GM23338 (cell line): Measurements from ENCODE around the gene CYP1A2. TPM values are rescaled to one million over a fixed set of nuclear protein-coding genes. Genes with fewer than 3 reads are reported as not detected.

ENCODE experiments used
- ATAC-seq: fragments of 200-7000 bp; cut with Tn5 transposase; 3 replicates; pipeline ENCODE4 v1.9.1; 2020
- DNase-seq: peaks from one replicate; pipeline ENCODE4 v3.0.0-alpha.2; 2015; ENCODE audit warnings: low spot score
- H2AFZ ChIP-seq: fragments of 200-600 bp; sonication (generic); 2 replicates; pipeline ENCODE4 v1.8.0; 2016; ENCODE audit warnings: antibody characterized with exemption, mild to moderate bottlenecking, moderate library complexity
- H3F3A ChIP-seq: fragments of 200-600 bp; sonication (generic); replicated peaks from 2 replicates; pipeline ENCODE4 v1.8.0; 2017; ENCODE audit warnings: antibody characterized with exemption, mixed run types, low read depth
- H3K27ac ChIP-seq: fragments of 200-600 bp; sonication (generic); 2 replicates; pipeline ENCODE4 v1.6.1; 2016; ENCODE audit warnings: low read depth
- H3K27me3 ChIP-seq: fragments of 200-600 bp; sonication (generic); 2 replicates; pipeline ENCODE4 v1.8.0; 2016; ENCODE audit warnings: mild to moderate bottlenecking, mixed run types, moderate library complexity; ENCODE audit not compliant: insufficient read depth
- H3K36me3 ChIP-seq: fragments of 200-600 bp; sonication (generic); 2 replicates; pipeline ENCODE4 v1.8.0; 2016; ENCODE audit warnings: mild to moderate bottlenecking; ENCODE audit not compliant: insufficient read depth
- H3K4me1 ChIP-seq: fragments of 200-600 bp; sonication (generic); 2 replicates; pipeline ENCODE4 v1.8.0; 2016; ENCODE audit warnings: mild to moderate bottlenecking, moderate library complexity; ENCODE audit not compliant: insufficient read depth
- H3K4me2 ChIP-seq: fragments of 200-600 bp; sonication (generic); 2 replicates; pipeline ENCODE4 v1.7.1; 2017; ENCODE audit warnings: mixed run types
- H3K4me3 ChIP-seq: fragments of 200-600 bp; sonication (generic); 2 replicates; pipeline ENCODE4 v1.6.1; 2016; ENCODE audit warnings: mixed run types
- H3K79me2 ChIP-seq: fragments of 200-600 bp; sonication (generic); replicated peaks from 2 replicates; pipeline ENCODE4 v1.8.0; 2017; ENCODE audit warnings: mild to moderate bottlenecking; ENCODE audit not compliant: insufficient read depth
- H3K9me2 ChIP-seq: fragments of 200-600 bp; sonication (generic); 2 replicates; pipeline ENCODE4 v1.8.0; 2017; ENCODE audit not compliant: insufficient read depth
- H4K20me1 ChIP-seq: fragments of 200-600 bp; sonication (generic); replicated peaks from 2 replicates; pipeline ENCODE4 v1.8.0; 2017; ENCODE audit warnings: mild to moderate bottlenecking; ENCODE audit not compliant: insufficient read depth
- H3K27ac Mint-ChIP-seq: 2 replicates; pipeline ENCODE4 v1.8.0; 2020; ENCODE audit warnings: inconsistent platforms, mild to moderate bottlenecking, moderate library complexity, mixed read lengths
- H3K27me3 Mint-ChIP-seq: 3 replicates; pipeline ENCODE4 v1.8.0; 2022; ENCODE audit warnings: low read depth, mild to moderate bottlenecking, moderate library complexity, mixed read lengths, inconsistent platforms; ENCODE audit not compliant: insufficient read depth, poor library complexity
- H3K36me3 Mint-ChIP-seq: 3 replicates; pipeline ENCODE4 v1.8.0; 2021; ENCODE audit warnings: low read depth, mild to moderate bottlenecking, inconsistent platforms, moderate library complexity, mixed read lengths
- H3K4me1 Mint-ChIP-seq: 3 replicates; pipeline ENCODE4 v1.8.0; 2020; ENCODE audit warnings: mild to moderate bottlenecking, inconsistent platforms, mixed read lengths
- H3K4me3 Mint-ChIP-seq: 3 replicates; pipeline ENCODE4 v1.8.0; 2021; ENCODE audit warnings: moderate library complexity, mild to moderate bottlenecking, inconsistent platforms, mixed read lengths
- H3K9me3 Mint-ChIP-seq: 3 replicates; pipeline ENCODE4 v1.8.0; 2020; ENCODE audit warnings: moderate library complexity, mild to moderate bottlenecking, inconsistent platforms, mixed read lengths
- CREB1 ChIP-seq: fragments of 250-450 bp; sonication (Bioruptor Pico); IDR thresholded peaks from 2 replicates; pipeline ENCODE4 v1.5.0; 2020; ENCODE audit warnings: low read depth, mild to moderate bottlenecking, moderate library complexity
- CTCF ChIP-seq, 2 experiments: fragments of 200-600 bp in 1 of 2; sonication (generic) in 1 of 2; conservative IDR thresholded peaks; 2 replicates each; pipeline versions ENCODE4 v1.5.1 to v1.6.1; 2016 to 2017; ENCODE audit warnings: antibody characterized with exemption in 2 of 2, low read depth in 2 of 2, mild to moderate bottlenecking in 2 of 2, moderate library complexity in 1 of 2
- ETS1 ChIP-seq: IDR thresholded peaks from 2 replicates; pipeline ENCODE4 v1.6.1; 2016; ENCODE audit warnings: antibody characterized with exemption
- EZH2 ChIP-seq: fragments of 200-600 bp; sonication (generic); IDR thresholded peaks from one replicate; pipeline ENCODE4 v1.8.0; 2017; ENCODE audit warnings: antibody characterized with exemption, mild to moderate bottlenecking, low read depth; ENCODE audit not compliant: unreplicated experiment
- EZH2phosphoT487 ChIP-seq: fragments of 200-600 bp; sonication (generic); IDR thresholded peaks from one replicate; pipeline ENCODE4 v1.8.1; 2018; ENCODE audit warnings: antibody characterized with exemption; ENCODE audit not compliant: unreplicated experiment
- JUNB ChIP-seq: IDR thresholded peaks from one replicate; pipeline ENCODE4 v1.6.1; 2016; ENCODE audit warnings: antibody characterized with exemption; ENCODE audit not compliant: unreplicated experiment
- NANOG ChIP-seq: IDR thresholded peaks from 2 replicates; pipeline ENCODE4 v1.6.1; 2016; ENCODE audit warnings: antibody characterized with exemption, borderline replicate concordance
- POLR2AphosphoS5 ChIP-seq: IDR thresholded peaks from 2 replicates; pipeline ENCODE4 v1.6.1; 2016; ENCODE audit warnings: antibody characterized with exemption, low read depth
- STAT1 ChIP-seq: IDR thresholded peaks from one replicate; pipeline ENCODE4 v1.6.1; 2016; ENCODE audit warnings: antibody characterized with exemption; ENCODE audit not compliant: unreplicated experiment
- ZNF114 ChIP-seq: fragments of 250-450 bp; sonication (Bioruptor Pico); IDR thresholded peaks from 2 replicates; pipeline ENCODE4 v1.5.0; 2020; ENCODE audit warnings: mild to moderate bottlenecking, moderate library complexity
- ZNF331 ChIP-seq: fragments of 250-450 bp; sonication (Bioruptor Pico); IDR thresholded peaks from 2 replicates; pipeline ENCODE4 v1.5.0; 2020; ENCODE audit warnings: low read depth, mild to moderate bottlenecking, moderate library complexity
- ZNF462 ChIP-seq: fragments of 250-450 bp; sonication (Bioruptor Pico); IDR thresholded peaks from 2 replicates; pipeline ENCODE4 v1.5.0; 2020; ENCODE audit warnings: mild to moderate bottlenecking, moderate library complexity
- polyA plus RNA-seq: library from polyadenylated mRNA; unstranded; fragments of >200 nt; fragmentation: Nextera tagmentation; extraction: Ambion mirVana; gene quantifications from 2 replicates; pipeline ENCODE4 v1.2.1, GENCODE V29; 2016
- total RNA-seq: library from RNA; depleted of rRNA; stranded (reverse); fragments of >200 nt; shearing (Covaris generic); gene quantifications from 2 replicates; pipeline ENCODE4 v1.2.3, GENCODE V29; 2014
- TF ChIP-seq, protein P1 (sequence below): IDR thresholded peaks from one replicate; pipeline ENCODE4 v1.6.1; 2018; ENCODE audit warnings: antibody characterized with exemption; ENCODE audit not compliant: unreplicated experiment

Gene CYP1A2
- total and polyA plus RNA-seq, 2 experiments from 2014 or later = not detected

DNA sequence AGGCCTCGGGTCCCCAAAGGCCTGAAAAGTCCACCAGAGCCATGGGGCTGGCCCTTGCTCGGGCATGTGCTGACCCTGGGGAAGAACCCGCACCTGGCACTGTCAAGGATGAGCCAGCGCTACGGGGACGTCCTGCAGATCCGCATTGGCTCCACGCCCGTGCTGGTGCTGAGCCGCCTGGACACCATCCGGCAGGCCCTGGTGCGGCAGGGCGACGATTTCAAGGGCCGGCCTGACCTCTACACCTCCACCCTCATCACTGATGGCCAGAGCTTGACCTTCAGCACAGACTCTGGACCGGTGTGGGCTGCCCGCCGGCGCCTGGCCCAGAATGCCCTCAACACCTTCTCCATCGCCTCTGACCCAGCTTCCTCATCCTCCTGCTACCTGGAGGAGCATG is 1.2 kb downstream of the CYP1A2 start:
- peaks cover 6% of the 10 kb centered on the region for H3K4me1 Mint-ChIP-seq
- H3K36me3 Mint-ChIP-seq = no peaks in the 10 kb centered on the region
- Histone ChIP-seq H2AFZ (no peak overlapping the region), H3K79me2 (no peaks in the 10 kb centered on the region), H3K9me2 (no peaks in the 10 kb centered on the region), H4K20me1 (no peaks in the 10 kb centered on the region), H3K4me2 (no peak overlapping the region), H3F3A (no peaks in the 10 kb centered on the region), H3K27ac (no peak overlapping the region), H3K4me3 (no peak overlapping the region), H3K27me3 (no peaks in the 10 kb centered on the region), H3K36me3 (no peaks in the 10 kb centered on the region), H3K4me1 (no peaks in the 10 kb centered on the region)
- H3K4me3 Mint-ChIP-seq = no peak overlapping the region
- ATAC-seq (no peak), DNase-seq (no peak)
- peaks cover 9% of the 10 kb centered on the region for H3K27me3 Mint-ChIP-seq
- no peaks in the 10 kb centered on the region for H3K9me3 Mint-ChIP-seq
- H3K27ac Mint-ChIP-seq = no peak overlapping the region
- TF ChIP-seq CREB1 (CRISPR knock-in tag) (no peak), ETS1 (no peak), JUNB (no peak), EZH2 (no peak), ZNF462 (CRISPR knock-in tag) (no peak), STAT1 (no peak), ZNF331 (CRISPR knock-in tag) (no peak), CTCF (conservative IDR thresholded peaks at IDR 0.05; ENCODE audit: low read depth in 2 of 2) (no peak), NANOG (no peak), POLR2AphosphoS5 (no peak), ZNF114 (no peak), EZH2phosphoT487 (no peak)
- TF ChIP-seq, protein P1, sequence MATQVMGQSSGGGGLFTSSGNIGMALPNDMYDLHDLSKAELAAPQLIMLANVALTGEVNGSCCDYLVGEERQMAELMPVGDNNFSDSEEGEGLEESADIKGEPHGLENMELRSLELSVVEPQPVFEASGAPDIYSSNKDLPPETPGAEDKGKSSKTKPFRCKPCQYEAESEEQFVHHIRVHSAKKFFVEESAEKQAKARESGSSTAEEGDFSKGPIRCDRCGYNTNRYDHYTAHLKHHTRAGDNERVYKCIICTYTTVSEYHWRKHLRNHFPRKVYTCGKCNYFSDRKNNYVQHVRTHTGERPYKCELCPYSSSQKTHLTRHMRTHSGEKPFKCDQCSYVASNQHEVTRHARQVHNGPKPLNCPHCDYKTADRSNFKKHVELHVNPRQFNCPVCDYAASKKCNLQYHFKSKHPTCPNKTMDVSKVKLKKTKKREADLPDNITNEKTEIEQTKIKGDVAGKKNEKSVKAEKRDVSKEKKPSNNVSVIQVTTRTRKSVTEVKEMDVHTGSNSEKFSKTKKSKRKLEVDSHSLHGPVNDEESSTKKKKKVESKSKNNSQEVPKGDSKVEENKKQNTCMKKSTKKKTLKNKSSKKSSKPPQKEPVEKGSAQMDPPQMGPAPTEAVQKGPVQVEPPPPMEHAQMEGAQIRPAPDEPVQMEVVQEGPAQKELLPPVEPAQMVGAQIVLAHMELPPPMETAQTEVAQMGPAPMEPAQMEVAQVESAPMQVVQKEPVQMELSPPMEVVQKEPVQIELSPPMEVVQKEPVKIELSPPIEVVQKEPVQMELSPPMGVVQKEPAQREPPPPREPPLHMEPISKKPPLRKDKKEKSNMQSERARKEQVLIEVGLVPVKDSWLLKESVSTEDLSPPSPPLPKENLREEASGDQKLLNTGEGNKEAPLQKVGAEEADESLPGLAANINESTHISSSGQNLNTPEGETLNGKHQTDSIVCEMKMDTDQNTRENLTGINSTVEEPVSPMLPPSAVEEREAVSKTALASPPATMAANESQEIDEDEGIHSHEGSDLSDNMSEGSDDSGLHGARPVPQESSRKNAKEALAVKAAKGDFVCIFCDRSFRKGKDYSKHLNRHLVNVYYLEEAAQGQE = no peak
